Loucy (cell line): ENCODE results near the gene HIP1.

Source experiments
- EZH2phosphoT487 ChIP-seq: fragments of 200-600 bp; IDR thresholded peaks from 2 replicates; pipeline ENCODE4 v1.6.1; 2018; ENCODE audit warnings: antibody characterized with exemption, mild to moderate bottlenecking, moderate library complexity, borderline replicate concordance
- TF ChIP-seq, protein P1 (sequence below): fragments of 200-600 bp; sonication (generic); conservative IDR thresholded peaks from 2 replicates; pipeline ENCODE4 v1.5.1; 2014; ENCODE audit warnings: mild to moderate bottlenecking, antibody characterized with exemption, low read length

DNA sequence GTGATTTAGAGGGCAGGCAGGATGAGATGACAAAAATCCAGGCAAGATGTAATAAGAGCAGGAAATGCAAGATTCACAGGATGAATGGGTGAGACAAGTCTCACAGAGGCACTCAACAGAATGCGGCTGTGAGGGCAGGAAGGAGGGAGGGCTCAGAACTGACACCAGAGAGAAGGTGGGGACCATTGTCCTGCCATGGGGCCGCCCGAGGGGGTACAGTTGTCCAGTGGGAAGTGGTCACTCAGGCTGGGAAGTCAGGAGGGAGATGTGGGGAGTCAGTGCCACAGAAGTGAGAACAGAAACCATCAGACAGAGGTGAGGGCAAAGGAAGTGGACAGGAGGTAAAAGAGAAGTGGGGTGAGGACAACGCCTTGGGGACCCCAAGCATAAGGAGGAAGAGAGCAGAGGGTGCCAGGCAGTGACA, 8.9 kb downstream of the HIP1 start:
- TF ChIP-seq, protein P1, sequence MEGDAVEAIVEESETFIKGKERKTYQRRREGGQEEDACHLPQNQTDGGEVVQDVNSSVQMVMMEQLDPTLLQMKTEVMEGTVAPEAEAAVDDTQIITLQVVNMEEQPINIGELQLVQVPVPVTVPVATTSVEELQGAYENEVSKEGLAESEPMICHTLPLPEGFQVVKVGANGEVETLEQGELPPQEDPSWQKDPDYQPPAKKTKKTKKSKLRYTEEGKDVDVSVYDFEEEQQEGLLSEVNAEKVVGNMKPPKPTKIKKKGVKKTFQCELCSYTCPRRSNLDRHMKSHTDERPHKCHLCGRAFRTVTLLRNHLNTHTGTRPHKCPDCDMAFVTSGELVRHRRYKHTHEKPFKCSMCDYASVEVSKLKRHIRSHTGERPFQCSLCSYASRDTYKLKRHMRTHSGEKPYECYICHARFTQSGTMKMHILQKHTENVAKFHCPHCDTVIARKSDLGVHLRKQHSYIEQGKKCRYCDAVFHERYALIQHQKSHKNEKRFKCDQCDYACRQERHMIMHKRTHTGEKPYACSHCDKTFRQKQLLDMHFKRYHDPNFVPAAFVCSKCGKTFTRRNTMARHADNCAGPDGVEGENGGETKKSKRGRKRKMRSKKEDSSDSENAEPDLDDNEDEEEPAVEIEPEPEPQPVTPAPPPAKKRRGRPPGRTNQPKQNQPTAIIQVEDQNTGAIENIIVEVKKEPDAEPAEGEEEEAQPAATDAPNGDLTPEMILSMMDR: no peak
- TF ChIP-seq EZH2phosphoT487: no peak
